Measurements from ENCODE around the gene SP140. TPM values are rescaled to one million over a fixed set of nuclear protein-coding genes. Genes with fewer than 3 reads are reported as not detected.

The SP140 gene
- total RNA-seq, 1 donor from 2014 or later = not detected

DNA sequence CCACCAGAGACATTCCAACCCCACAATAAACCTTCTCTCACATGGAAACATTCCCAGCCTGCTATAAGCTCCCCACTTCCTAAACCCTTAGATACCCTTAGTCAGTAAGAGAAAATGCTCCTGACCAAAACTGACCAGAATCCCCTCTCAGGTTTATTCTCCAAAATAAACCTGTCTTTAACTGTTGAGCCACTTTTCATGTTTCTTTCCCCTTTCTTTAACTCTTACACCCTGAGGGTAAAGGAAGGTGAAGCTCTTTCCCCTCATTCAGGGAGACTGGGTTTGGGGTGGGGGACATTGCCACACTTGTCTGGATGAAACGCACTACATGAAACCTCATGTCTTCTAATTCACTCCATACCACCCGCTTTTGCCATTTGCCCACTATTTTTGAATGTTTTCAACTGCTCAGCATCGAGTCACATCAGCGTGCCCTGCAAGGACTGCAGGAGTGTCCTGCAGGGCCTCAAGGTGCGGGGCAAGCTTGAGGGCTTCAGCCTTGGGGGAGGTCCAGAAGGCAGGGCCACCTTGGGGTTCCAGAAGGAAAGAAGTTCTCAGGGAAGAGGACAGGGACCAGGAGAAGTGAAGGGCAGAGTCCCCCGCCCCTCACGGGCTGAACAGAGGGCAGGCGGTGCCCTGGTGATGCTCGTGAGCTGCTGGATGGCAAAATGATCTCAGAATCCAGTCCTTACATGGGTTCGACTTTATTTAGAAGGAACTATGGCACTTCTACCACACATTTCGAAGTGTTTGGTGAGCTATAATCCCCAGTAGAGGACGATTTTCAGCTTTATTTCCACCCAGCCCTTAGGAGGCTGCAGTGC, 97.2 kb downstream of the SP140 start:
- no peaks in the 10 kb centered on the region for H3K4me1 Mint-ChIP-seq (ENCODE audit: low read depth, unreplicated experiment)
- H3K4me3 Mint-ChIP-seq (ENCODE audit: unreplicated experiment) = no peak overlapping the region
- TF ChIP-seq, protein P1, sequence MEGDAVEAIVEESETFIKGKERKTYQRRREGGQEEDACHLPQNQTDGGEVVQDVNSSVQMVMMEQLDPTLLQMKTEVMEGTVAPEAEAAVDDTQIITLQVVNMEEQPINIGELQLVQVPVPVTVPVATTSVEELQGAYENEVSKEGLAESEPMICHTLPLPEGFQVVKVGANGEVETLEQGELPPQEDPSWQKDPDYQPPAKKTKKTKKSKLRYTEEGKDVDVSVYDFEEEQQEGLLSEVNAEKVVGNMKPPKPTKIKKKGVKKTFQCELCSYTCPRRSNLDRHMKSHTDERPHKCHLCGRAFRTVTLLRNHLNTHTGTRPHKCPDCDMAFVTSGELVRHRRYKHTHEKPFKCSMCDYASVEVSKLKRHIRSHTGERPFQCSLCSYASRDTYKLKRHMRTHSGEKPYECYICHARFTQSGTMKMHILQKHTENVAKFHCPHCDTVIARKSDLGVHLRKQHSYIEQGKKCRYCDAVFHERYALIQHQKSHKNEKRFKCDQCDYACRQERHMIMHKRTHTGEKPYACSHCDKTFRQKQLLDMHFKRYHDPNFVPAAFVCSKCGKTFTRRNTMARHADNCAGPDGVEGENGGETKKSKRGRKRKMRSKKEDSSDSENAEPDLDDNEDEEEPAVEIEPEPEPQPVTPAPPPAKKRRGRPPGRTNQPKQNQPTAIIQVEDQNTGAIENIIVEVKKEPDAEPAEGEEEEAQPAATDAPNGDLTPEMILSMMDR (IDR thresholded peaks at IDR 0.05; ENCODE audit: partially characterized antibody, unreplicated experiment) = no peak
- peaks cover 10% of the 10 kb centered on the region for H3K36me3 Mint-ChIP-seq (ENCODE audit: unreplicated experiment)
- peaks cover 5% of the 10 kb centered on the region for H3K9me3 Mint-ChIP-seq (ENCODE audit: unreplicated experiment)
- DNase-seq = no peak
- H3K27me3 Mint-ChIP-seq (ENCODE audit: unreplicated experiment) = no peaks in the 10 kb centered on the region
- no peak overlapping the region for H3K27ac Mint-ChIP-seq (ENCODE audit: unreplicated experiment)

DNA sequence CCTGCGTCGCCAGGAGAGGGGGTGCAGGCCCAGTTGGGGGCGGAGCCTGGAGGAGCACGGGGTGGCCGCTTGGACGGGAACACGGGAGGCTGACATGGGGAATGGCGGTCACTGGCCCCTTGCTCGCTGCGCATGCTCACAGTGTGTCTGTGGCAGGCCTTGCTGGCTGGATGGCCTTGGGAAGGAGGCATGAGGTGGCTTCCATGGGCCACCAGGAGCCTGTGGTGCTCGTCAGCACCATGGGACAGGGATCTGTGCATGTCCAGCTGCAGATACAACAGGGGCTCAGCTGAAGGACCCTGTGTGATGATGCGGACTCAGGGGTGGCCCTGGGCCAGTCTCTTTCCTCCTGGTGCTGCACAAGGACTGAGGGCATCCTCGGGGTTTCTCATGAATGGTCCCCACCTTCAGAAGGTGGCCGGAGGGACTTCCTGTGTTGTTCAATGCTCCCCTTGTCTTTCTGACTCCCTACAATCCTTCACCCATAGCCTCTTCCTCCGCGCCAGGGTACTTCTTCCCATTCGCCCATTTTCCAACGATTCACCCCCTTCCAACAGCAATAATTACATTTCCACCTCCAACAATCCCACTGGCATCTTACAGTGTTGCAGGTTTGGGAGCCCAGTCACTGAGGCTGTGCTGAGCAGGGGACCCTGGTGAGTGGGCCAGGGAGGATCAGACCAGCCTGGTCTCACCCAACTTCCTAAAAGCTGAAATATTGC, 98.0 kb downstream of the SP140 start:
- TF ChIP-seq, protein P1 (IDR thresholded peaks at IDR 0.05; ENCODE audit: partially characterized antibody, unreplicated experiment) = no peak
- Mint-ChIP-seq H3K36me3 (ENCODE audit: unreplicated experiment) (peaks cover 10% of the 10 kb centered on the region), H3K27me3 (ENCODE audit: unreplicated experiment) (no peaks in the 10 kb centered on the region), H3K9me3 (ENCODE audit: unreplicated experiment) (peaks cover 5% of the 10 kb centered on the region), H3K4me1 (ENCODE audit: low read depth, unreplicated experiment) (no peaks in the 10 kb centered on the region), H3K4me3 (ENCODE audit: unreplicated experiment) (no peak overlapping the region), H3K27ac (ENCODE audit: unreplicated experiment) (no peak overlapping the region)
- no peak for DNase-seq

DNA sequence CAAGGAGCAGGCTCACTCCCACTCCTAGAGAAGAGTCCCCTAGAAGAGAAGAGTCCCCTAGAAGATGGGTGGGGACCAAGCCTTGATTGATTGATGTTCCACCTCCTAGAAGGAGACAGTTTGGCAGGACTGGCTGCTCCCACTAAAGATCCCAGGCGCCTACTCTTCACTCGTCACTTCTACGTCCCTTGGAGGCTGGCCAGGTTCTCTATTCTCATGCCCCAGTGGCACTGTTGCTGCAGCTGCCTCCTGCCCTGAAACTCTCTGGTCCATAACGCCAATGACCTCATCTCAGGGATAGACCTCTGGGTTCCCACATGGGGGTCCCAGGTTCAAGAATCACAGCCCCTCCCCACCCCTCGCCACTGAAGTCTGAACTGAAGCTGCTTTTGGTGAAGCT, 99.0 kb downstream of the SP140 start:
- Mint-ChIP-seq H3K4me3 (ENCODE audit: unreplicated experiment) (no peak overlapping the region), H3K9me3 (ENCODE audit: unreplicated experiment) (peaks cover 5% of the 10 kb centered on the region), H3K4me1 (ENCODE audit: low read depth, unreplicated experiment) (no peaks in the 10 kb centered on the region), H3K27me3 (ENCODE audit: unreplicated experiment) (no peaks in the 10 kb centered on the region), H3K27ac (ENCODE audit: unreplicated experiment) (no peak overlapping the region), H3K36me3 (ENCODE audit: unreplicated experiment) (peaks cover 10% of the 10 kb centered on the region)
- TF ChIP-seq, protein P1 (IDR thresholded peaks at IDR 0.05; ENCODE audit: partially characterized antibody, unreplicated experiment) = no peak
- no peak for DNase-seq

DNA sequence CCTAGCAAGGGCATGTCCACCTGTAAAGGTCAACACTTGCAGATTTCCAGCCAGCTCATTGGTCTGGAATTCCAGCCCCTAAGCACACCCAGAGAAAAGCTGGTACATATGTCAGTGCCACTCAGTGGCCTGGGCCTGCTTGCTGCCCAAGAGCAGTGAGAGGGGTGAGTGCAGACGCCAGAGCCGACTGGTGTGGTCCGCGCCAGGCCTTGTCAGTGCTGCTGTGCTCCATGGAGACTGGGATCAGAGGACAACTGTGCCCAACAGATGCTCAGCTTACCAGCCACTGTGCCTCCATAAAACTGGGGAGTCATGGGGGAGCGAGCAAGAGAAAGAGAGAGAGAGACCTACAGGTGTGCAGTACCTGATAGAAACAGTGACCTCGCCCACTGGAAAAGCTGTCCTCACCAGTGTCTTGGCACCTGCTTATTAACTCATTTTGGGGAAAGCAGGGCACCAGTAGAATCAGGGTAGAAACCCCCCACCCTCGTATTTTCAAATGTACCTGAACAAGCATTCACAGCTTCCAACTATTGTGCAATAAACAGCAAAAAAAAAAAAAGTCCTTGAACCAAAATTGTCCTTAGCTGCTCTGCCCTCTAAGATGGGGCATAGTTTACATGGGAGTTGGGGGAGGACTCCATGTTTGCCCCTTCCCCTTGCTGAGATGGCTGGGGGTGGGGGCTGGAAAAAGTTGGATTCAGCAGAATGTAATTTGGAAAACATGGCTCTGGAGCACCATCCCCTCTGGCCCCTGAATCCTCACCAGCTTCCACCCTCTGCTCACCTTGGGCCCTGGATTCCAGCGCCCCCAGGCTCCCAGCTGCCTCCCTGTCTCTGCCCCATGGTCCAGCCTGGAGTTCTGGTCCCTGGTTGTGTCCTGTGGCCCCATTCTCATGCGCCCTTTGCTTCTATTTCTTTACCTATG, 100.0 kb downstream of the SP140 start:
- Mint-ChIP-seq H3K4me1 (ENCODE audit: low read depth, unreplicated experiment) (no peaks in the 10 kb centered on the region), H3K9me3 (ENCODE audit: unreplicated experiment) (peaks cover 5% of the 10 kb centered on the region), H3K27ac (ENCODE audit: unreplicated experiment) (no peak overlapping the region), H3K27me3 (ENCODE audit: unreplicated experiment) (no peaks in the 10 kb centered on the region), H3K36me3 (ENCODE audit: unreplicated experiment) (peaks cover 10% of the 10 kb centered on the region), H3K4me3 (ENCODE audit: unreplicated experiment) (no peak overlapping the region)
- TF ChIP-seq, protein P1 (IDR thresholded peaks at IDR 0.05; ENCODE audit: partially characterized antibody, unreplicated experiment) = no peak
- no peak for DNase-seq

Data from glutamatergic neuron (in vitro differentiated cells).